HG02588 (cell line): Measurements from ENCODE around the gene VPS35L.

Experiments used
- ATAC-seq: cut with Tn5 transposase; IDR thresholded peaks from one replicate; pipeline ENCODE4 v1.9.1; 2021; ENCODE audit warnings: mild to moderate bottlenecking, moderate library complexity; ENCODE audit not compliant: unreplicated experiment

The VPS35L gene

DNA sequence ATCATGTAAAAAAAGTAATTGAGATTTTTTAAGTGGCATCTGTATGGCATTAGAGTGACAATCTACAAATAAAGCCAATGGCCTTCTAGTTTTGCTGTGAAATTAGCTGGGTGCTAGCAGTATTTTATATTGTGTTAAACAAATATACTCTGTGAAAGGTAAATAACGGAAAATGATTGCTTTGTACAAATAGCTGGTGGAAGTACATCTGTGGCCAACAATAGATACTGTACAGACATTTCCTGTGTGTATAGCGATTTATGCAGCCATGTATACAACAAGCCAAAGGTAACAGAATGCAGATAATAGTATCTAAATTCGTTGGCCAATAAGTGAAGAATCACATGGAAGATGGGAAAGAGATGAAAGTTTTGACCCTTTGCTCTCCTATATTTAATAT lies 189.2 kb downstream of the VPS35L start:
- no peak for ATAC-seq

GRCh38 chr16:19745286-19746010 lies 189.9 kb downstream of the VPS35L start:
- ATAC-seq = no peak

DNA sequence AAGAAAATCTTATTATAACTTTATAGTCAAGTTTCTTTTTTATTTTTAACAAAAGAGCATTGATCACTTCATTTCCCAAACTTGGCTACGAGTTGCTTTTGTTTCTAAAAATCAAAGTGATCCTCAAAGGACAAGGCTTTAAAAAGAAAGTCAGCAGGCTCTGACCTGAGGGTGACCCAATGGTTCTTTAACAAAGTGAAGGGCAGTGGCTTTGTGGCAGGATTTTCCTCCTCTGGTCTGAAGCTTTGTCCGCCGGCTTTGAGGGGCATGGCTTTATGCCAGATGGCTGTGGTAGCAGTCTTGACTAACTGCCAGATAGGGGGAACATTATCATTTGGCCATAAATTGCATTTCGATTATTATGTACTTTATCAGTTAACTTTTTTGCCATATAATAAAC lies 191.1 kb downstream of the VPS35L start:
- ATAC-seq = no peak

DNA sequence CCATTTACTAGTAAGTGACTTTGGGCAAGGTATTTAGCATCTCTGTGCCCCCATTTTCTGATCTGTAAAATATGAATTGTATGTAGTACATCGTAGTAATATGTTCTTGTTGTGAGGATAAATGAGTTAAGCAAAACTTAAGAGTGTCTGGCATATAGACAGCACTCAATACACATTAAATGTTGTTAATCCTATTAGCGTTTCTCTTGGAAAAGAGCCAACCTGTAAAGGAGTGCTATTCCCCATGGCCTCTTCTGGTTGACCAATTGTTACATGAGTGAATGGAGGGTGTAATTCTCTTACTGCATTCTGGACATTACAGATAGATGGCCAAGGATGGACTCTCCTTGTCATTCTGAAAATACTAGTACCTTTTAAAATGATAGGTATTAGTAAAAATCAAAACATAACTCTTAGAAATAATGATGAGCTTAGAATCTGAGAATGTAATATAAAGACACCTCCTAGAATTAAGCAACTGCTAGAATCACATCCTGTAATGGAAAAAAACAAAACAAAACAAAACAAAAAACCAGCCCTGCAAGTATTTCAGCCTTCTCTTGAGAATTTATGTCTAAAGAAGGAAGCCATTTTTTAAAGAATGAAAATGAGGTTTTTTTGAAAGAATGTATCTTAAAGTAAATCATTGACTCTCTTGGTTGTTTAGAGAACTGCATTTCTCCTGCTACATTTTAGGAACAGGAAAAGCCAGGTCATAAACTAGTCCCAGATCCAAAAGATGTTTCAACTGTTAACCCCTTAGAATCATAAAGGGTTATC lies 193.1 kb downstream of the VPS35L start:
- ATAC-seq = no peak

- ATAC-seq = no peak
Measured at GRCh38 chr16:19749571-19750080, 194.1 kb downstream of the VPS35L start.
